DMS114 treated with DMSO at 0.1 percent for 48 hours (cell line): Measurements from ENCODE around the gene MBD3L5.
A peak's percentile ranks its signal among the peaks of the same experiment; 100 is the strongest.
"Not testable (repeated sequence)": the region's sequence is repeated elsewhere in the genome, so short reads cannot be mapped to it uniquely, and the experiment has no call there.

ENCODE experiments used
- DNase-seq: peaks from one replicate; lab custom pipeline; 2025; ENCODE audit not compliant: unreplicated experiment; lab: John Stamatoyannopoulos, UW

Gene MBD3L5

DNA sequence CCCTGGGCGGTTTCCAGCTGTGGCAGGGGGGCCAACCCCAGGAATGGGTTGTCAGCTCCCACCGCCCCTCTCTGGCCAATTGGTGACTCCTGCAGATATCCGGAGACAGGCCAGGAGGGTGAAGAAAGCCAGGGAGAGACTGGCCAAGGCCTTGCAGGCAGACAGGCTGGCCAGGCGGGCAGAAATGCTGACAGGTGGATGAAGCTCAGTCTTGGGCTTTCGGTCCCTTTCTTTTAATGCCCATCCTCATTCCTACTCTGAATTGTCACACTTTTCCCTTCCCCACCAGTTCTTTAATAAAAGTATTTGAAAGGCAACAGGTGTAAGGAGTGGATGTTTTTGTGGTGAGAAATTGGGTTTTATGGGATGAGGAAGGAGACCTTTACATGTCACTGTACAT lies 21.0 kb downstream of the MBD3L5 start:
- not testable (repeated sequence) for DNase-seq

DNA sequence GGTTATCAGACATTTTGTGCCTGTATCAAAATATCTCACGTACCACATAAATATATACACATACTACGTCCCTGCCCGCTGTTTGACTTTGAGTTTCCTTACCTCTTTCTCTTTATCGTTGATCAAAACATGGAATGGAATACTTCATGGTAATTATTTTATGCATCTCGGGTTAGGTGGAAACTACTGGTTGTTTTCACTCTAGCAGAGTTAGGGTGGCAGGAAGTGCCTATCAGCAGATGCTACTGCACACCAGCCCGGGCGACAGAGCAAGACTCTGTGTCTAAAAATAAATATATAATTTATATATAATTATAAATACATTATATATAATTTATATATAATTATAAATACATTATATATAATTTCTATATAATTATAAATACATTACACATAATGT lies 22.5 kb downstream of the MBD3L5 start:
- not testable (repeated sequence) for DNase-seq

DNA sequence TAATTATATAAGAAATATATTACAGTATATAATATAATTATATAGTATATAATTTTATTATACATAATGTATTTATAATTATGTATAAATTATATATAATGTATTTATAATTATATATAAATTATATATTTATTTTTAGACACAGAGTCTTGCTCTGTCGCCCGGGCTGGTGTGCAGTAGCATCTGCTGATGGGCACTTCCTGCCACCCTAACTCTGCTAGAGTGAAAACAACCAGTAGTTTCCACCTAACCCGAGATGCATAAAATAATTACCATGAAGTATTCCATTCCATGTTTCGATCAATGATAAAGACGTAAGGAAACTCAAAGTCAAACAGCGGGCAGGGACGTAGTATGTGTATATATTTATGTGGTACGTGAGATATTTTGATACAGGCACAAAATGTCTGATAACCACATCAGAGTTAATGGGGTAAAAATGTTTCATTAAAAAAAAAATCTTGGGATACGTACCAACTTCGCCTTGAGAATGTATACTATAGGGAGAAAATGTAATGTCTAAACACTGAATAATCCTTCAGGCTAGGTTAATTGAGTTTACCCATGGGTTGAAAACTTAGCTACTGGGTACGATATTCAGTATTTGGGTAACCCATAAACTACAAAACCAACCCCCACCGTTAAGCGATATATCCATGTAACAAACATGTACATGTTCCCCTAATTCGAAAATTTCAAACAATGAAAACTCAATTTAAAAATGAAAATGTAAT lies 24.4 kb downstream of the MBD3L5 start:
- not testable (repeated sequence) for DNase-seq

DNA sequence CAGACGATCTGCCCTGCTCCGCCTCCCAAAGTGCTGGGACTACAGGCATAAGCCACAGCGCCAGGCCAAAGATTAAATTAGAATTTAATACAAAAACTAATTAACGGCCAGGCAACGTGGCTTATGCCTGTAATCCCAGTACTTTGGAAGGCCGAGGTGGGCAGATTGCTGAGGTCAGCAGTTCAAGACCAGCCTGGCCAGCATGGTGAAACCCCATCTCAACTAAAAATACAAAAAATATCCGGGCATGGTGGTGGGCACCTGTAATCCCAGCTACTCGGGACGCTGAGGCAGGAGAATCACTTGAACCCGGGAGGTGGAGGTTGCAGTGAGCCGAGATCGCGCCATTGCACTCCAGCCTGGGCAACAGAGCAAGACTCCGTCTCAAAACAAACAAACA lies 25.3 kb downstream of the MBD3L5 start:
- not testable (repeated sequence) for DNase-seq

DNA sequence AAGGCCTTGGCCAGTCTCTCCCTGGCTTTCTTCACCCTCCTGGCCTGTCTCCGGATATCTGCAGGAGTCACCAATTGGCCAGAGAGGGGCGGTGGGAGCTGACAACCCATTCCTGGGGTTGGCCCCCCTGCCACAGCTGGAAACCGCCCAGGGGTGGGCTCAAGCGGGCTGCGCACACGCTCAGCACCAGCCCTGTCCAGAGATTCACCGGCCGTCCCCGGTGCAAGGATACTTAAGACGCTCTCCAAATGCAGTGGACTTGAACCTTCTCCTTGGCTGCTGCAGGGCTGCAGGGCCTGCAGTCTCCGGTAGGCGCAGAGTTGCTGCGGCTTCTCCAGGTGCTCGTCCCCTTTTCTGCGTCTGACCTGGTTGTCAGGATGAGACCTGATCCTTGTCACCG lies 26.0 kb downstream of the MBD3L5 start:
- DNase-seq, result not testable (repeated sequence)

DNA sequence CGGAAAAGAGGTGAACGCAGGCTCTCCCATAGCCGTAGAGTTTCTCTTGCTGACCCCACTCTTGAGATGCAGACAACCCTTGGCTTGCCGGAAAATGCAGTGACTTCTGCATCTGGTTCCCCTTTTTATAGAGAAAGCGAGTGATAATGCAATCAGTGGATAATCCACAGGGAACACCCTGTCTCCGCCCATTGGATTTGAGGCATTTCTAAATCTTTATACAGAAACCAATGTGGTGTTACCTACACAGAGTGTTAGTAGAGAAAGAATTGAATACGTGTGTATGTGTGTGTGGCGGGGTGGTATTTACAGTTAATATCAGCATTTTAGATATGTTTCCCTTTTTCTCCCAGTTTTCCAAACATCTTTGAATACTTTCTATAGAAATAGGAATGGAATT lies 28.2 kb downstream of the MBD3L5 start, which contains the start of gene MBD3L3:
Gene MBD3L3 (minus strand): TSS at position 101 of the 400 bp plus-strand sequence. CDS start 71 bp downstream, at position 30.
- not testable (repeated sequence) for DNase-seq

DNA sequence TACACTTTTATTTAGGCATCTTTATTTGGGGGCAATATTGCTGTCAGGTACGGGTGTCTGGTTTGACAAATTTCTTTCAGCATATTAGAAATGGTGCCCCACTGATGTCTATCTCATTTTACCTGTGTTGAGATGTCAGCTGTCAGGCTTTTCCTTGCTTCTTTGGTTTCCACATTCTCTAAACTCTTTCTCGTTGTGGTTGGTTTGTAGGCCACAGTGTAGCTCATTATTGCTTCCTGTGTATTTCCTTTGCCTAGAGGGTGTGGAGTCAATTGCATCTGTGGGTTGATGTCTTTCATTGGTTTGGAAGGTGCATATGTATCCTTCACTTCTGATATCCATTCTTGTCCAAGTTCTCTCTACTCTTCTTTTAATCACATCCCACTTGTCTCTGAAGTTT lies 29.6 kb downstream of the MBD3L5 start:
- DNase-seq, result not testable (repeated sequence)

DNA sequence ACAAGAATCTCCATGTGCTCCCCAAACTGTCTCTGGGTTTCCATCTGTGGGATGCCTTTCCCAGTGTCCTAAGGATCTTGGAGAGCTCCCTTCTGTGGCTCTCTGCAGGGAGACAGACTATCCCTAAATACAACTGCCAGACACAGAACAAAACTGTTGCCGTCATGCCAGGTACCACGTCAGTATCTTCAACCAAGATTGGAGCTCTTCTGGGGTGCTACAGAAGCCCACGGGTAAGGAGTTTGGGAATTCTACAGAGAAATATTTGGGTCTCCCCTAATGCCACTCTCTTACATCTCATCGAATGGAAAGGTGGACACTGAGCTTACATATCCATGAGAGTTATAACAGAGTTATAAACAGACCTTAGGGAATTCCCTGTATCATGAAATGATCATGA lies 33.0 kb downstream of the MBD3L5 start:
- DNase-seq, result no peak

DNA sequence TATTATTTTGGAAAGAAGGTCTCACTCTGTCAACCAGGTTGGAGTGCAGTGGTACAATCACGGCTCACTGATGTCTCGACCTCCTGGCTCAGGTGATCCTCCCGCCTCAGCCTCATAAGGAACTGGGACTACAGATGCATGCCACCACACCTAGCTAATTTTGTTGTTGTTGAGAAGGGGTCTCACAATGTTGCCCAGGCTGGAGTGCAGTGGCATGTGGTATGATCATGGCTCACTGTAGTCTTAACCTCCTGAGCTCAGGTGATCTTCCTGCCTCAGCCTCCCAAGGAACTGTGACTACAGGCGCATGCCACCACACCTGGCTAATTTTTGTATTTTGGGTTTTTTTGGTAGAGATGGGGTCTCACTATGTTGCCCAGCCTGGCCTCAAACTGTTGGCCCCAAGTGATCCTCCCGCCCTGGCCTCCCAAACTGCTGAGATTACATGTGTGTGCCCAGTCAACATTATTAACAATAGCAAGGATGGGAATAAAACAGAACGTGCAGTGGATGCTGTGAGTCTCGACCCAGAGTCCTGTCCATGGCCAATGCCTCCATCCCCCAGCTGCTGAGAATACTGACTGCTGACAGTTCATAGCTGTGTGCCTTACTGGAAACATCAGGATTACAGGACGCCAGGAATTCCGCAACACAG lies 33.5 kb downstream of the MBD3L5 start:
- DNase-seq, result no peak

DNA sequence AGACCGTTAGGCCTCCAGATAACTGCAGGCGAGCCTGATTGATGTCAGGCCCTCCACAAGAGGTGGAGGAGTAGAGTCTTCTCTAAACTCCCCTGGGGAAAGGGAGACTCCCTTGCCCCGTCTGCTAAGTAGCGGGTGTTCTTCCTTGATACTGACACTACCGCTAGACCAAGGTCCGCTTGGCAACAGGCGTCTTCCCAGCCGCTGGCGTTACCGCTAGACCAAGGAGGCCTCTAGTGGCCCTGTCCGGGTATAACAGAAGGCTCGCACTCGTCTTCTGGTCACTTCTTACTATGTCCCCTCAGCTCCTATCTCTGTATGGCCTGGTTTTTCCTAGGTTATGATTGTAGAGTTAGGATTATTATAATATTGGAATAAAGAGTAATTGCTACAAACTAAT lies 36.7 kb downstream of the MBD3L5 start:
- not testable (repeated sequence) for DNase-seq

DNA sequence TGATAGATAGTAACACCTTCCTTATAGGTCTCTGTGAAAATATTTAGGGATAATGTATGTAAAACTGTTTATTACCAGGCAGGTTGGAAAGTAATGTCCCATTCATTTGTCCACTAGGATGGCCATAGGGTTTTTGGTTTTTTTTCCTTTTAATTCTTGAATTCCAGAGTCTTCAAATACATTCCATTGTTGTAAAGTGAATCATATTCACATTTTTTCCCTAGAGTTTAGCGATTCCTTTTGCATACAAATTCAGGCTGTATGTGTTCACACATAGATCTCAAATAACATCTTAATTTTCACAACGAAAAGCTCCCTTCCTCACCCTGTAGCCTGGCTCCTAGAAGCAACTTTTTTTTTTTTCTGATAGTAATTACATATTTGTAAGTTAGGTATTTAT lies 37.3 kb downstream of the MBD3L5 start:
- no peak for DNase-seq

DNA sequence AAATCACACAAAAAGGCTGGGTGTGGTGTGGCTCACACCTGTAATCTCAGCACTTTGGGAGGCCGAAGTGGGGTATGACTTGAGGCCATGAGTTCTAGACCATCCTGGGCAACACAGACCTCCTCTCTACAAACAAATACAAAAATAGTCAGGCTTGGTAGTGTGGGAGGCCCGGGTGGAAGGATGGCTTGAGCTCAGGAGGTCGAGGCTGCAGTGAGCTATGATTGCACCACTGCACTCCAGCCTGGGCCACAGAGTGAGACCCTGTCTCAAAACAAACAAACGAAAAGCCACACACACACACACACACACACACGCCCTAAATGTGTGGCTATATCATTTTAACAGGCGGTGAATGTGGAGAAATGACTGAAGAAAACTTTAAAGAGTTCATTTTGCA lies 38.2 kb downstream of the MBD3L5 start:
- no peak for DNase-seq

DNA sequence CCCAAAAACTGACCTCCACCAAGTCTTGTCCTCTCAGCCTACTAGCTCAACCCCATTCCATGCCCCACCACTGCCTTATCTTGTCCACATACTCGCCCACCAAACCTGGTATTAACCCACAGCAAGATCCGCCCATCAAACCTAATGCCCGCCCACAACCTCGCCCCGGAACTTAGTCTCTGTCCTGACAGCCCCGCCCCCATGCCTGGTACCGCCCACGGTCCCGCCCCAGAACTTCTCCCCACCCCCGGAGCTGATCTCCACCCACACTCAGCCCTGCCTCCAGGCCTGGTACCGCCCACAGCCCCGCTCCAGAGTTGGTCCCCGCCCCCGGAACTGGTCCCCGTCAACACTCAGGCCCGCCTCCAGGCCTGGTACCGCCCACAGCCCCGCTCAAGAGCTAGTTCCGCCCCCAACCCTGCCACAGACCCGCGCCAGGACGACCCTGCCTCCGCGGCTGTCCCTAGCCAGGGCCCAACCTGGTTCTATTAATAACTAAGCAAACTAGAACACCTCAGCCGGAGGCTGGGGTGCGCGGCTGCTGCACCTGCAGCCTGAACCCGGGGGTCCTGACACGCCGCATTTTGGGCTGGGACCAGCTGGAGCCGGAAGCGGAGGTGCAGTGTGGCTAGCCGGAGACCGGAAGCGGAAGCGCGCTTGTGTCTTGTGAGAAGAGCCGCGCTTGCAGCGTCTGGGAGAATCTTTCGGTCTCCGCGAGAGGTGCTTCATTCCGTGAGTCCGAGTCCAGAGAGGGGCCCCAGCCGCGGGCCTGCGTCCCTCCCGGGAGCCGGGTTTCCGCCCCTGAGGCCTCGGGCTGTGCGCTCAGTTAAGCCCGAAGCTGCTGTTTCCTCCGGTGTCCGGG lies 38.9 kb downstream of the MBD3L5 start, which contains the start of gene ZNF557:
Gene ZNF557 (plus strand): TSS at position 662 of the 862 bp plus-strand sequence. CDS start 5,372 bp downstream, outside the sequence.
- DNase-seq, result peak; percentile 84

DNA sequence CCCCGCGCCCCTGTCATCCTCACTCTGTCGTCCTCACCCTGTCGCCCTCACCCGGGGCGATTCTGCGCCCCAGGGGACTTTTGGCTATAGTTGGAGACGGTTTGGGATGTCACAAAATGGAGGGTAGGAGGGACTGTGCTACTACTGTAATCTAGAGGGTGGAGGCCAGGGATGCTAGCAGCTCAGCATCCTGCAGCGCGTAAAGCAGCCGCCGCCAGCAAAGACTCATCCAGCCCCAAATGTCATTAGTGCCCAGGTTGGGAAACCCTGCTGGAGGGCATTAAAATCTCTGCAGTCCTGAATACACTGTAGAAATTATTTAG lies 39.5 kb downstream of the MBD3L5 start:
- DNase-seq, result no peak

DNA sequence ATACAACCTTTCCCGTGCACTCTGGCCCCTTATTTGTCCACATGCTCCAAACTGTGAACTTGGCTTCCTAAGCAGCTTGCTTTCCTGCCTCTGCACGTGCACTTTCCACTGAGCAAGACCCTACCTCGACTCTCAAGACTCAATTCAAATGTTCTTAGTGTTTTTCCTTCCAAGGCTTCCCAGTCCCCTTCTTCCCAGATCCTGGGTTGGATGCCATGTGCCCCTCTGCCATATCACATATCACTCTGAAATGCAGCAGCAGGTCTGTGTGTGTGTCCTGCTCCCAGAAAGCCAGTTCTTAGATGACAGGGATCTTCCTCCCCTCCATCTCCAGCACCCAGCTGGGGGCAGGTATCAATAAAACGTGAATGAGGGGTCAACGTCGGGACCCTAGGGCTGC lies 42.2 kb downstream of the MBD3L5 start:
- DNase-seq, result no peak

DNA sequence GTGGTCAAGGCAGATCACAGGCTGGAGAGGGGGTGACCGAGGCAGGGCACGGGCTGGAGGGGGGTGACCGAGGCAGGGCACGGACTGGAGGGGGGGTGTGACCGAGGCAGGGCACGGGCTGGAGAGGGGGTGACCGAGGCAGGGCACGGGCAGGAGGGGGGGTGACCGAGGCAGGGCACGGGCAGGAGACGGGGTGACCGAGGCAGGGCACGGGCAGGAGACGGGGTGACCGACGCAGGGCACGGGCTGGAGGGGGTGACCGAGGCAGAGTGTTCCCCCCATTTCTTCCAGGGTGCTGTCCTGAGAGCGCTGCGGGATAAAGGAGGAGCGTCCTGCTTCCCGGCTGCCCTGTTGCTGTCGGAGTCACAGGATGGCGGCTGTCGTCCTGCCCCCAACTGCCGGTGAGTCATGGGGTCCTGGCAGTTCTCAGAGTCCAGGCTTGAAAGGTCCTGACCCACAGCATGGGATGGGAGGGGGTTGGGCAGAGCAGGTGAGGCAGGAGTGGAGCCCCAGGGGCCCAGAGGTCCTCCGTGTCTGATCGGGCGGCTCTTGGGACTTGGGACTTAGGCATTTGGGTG lies 44.4 kb downstream of the MBD3L5 start:
- no peak for DNase-seq

DNA sequence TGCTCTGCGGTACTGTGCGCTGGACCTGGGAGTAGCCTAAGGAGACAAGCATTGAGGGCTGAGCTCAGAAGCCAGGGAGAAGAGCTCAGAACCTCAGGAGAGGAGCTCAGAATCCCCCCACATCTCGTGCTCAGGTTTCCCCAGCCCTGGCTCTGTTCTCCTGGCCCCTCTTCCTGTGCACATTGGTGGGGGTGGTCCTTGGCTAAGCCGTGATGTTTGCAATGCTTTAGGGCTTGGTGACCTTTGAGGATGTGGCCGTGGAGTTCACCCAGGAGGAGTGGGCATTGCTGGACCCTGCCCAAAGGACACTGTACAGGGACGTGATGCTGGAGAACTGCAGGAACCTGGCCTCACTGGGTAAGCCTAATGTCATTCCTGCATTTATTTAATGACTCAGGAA lies 45.8 kb downstream of the MBD3L5 start:
- DNase-seq, result no peak

DNA sequence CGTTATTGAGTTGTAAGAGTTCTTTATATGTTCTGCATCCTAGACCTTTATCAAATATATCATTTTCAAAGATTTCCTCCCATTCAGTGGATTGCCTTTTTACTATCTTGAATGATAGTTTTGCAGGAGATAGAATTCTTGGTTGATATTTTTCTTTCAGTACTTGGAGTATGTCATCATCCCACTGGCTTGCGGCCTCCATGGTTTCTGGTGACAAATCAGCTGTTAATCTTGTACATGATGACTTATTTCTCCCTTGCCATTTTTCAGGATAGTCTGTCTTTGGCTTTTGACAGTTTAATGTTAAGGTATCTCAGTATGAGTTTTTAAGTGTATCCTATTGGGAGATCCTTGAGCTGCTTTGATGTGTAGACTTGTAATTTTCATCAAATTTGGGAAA lies 47.6 kb downstream of the MBD3L5 start:
- DNase-seq, result no peak
